ENCODE measurements around the gene CSMD2.

GRCh38 chr1:33482412-33482811, 682.6 kb downstream of the CSMD2 start:
- no peak for TF ChIP-seq POLR2AphosphoS5 (IDR thresholded peaks at IDR 0.05)
- TF ChIP-seq CTCF (IDR thresholded peaks at IDR 0.05): no peak
- TF ChIP-seq POLR2A (IDR thresholded peaks at IDR 0.05): no peak
- no peak for TF ChIP-seq EP300 (IDR thresholded peaks at IDR 0.05)

All from sigmoid colon (tissue), 4 donors.